ENCODE data around the gene ABCG1.

ABCG1 gene

DNA sequence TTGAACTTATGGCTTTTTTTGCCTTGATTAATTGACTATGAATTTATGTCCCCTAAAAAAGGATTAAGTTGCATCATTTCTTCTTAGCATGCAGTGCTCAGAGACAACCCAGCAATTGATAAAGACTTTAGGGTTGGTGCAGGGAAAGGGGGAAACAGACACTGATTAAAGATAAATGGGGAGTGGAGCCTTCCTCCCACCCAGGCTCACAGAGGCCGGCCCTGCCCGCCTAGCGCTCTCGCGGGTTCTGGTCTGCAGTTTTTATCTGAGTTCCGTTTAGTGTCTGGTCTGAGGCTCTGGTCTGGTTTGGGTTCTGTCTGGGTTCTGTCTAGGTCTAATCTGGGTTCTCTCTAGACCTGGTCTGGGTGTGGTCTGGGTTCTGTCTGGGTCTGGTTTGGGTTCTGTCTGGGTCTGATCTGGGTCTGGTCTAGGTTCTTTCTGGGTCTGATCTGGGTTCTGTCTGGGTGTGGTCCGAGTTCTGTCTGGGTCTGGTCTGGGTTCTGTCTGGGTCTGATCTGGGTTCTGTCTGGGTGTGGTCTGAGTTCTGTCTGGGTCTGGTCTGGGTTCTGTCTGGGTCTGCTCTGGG, 48.1 kb downstream of the ABCG1 start:
- DNase-seq (ENCODE audit: low spot score): no peak
- TF ChIP-seq, protein P1, sequence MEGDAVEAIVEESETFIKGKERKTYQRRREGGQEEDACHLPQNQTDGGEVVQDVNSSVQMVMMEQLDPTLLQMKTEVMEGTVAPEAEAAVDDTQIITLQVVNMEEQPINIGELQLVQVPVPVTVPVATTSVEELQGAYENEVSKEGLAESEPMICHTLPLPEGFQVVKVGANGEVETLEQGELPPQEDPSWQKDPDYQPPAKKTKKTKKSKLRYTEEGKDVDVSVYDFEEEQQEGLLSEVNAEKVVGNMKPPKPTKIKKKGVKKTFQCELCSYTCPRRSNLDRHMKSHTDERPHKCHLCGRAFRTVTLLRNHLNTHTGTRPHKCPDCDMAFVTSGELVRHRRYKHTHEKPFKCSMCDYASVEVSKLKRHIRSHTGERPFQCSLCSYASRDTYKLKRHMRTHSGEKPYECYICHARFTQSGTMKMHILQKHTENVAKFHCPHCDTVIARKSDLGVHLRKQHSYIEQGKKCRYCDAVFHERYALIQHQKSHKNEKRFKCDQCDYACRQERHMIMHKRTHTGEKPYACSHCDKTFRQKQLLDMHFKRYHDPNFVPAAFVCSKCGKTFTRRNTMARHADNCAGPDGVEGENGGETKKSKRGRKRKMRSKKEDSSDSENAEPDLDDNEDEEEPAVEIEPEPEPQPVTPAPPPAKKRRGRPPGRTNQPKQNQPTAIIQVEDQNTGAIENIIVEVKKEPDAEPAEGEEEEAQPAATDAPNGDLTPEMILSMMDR (IDR thresholded peaks at IDR 0.05; ENCODE audit: extremely low read depth, missing control alignments): no peak

GRCh38 chr21:42269386-42269785, 50.4 kb downstream of the ABCG1 start:
- TF ChIP-seq, protein P1 (IDR thresholded peaks at IDR 0.05; ENCODE audit: extremely low read depth, missing control alignments): no peak
- DNase-seq (ENCODE audit: low spot score): no peak

DNA sequence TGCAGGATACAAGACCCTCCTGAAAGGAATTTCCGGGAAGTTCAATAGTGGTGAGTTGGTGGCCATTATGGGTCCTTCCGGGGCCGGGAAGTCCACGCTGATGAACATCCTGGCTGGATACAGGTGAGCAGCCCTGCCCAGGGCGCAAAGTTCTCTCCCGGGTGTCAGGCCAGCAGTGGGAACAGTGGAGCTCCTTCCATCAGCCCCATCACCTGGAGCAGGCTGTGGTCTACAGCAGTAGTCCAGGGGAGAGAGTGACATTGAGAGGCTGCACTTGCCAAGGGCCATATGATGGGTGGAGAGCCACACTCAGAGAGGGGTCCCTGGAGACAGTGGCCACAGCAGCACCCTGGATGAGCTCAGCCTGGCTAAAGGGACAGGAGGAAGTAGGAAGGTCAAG, 52.1 kb downstream of the ABCG1 start:
- no peak for DNase-seq (ENCODE audit: low spot score)
- TF ChIP-seq, protein P1 (IDR thresholded peaks at IDR 0.05; ENCODE audit: extremely low read depth, missing control alignments): no peak

DNA sequence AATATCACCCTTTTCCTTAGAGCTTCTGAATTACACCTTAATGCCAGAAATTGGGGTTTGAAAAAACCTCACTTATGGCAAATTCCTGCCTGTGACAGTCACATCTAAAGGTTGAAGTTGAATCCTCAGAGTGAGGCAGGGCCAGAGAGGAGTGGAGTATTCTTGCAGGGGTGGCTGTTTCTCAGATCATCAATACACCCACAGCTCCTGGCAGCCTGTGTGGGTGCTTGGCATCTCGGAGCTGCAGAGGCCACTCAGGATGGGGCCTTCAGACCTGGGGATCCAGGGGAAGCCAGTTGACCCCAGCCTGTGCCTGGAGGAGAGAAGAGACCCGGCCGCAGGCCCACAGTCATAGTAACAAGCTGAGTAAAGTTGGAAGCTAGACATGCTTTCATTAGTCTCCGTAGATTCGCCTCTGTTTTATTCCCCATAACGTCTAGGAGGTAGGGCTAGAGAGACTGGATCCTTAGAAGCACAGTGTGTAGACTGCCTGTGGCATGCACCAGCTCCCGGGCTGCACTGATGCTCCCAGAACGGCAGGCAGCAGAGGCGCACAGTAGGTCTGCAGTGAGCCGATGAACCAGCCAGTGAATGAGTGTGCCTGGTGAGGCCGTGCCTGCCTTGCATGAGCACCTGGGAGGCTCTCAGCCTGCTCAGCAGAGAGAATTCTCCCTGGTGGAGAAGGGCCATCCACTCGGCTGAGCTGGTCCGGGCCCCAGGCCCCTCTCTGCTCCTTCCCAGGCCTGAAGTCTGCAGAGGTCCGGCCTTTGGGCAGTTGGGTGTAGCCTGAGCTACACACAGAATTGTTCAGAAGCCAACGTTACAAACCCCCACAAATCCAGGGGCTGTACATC, 53.4 kb downstream of the ABCG1 start:
- TF ChIP-seq, protein P1 (IDR thresholded peaks at IDR 0.05; ENCODE audit: extremely low read depth, missing control alignments): no peak
- no peak for DNase-seq (ENCODE audit: low spot score)

DNA sequence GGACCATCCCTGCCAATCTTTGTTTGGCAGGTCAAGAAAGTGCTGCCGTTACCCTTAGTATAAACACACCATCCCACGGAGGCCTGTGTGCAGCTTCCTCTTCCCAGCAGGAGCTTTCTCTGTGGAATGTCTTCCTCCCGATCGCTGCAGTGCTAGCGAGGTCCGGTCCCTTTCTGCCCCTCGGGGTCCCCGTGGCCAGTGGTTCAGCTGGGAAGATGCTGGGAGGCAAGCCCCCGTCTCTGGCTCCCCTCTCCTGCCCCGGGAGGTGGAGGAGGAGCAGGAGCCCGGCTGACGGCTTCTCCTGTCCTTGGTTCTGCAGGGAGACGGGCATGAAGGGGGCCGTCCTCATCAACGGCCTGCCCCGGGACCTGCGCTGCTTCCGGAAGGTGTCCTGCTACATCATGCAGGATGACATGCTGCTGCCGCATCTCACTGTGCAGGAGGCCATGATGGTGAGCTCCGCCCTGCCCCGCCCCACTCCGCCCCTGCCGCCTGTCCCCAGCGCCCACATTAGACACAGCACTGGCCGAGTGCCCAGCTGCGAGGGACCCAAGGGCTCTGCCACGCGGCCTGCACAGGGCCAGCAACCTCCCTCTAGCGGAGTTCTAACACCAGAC, 54.2 kb downstream of the ABCG1 start:
- TF ChIP-seq, protein P1 (IDR thresholded peaks at IDR 0.05; ENCODE audit: extremely low read depth, missing control alignments): no peak

GRCh38 chr21:42276076-42276475, 57.1 kb downstream of the ABCG1 start:
- DNase-seq (ENCODE audit: low spot score): no peak
- TF ChIP-seq, protein P1 (IDR thresholded peaks at IDR 0.05; ENCODE audit: extremely low read depth, missing control alignments): no peak

More for the DNA sequence above, 54.2 kb downstream of the ABCG1 start:
- no peak for DNase-seq (ENCODE audit: low spot score)
